Liver (tissue), 3 donors: ENCODE measurements around the gene XXYLT1.

ENCODE experiments used
- ATF3 ChIP-seq: IDR thresholded peaks from 2 replicates; pipeline ENCODE4 v1.6.1; 2016; ENCODE audit warnings: antibody characterized with exemption
- CTCF ChIP-seq: fragments of 150-350 bp; IDR thresholded peaks from 2 replicates; pipeline ENCODE4 v1.5.1; 2017; ENCODE audit warnings: improper control_type of control experiment, low read depth, low read length; ENCODE audit not compliant: missing input control
- EGR1 ChIP-seq, 2 donors: IDR thresholded peaks; 2 replicates each; pipeline ENCODE4 v1.6.1; 2016 to 2018; ENCODE audit warnings: antibody characterized with exemption in 2 of 2, low read depth in 2 of 2
- GABPA ChIP-seq, 2 donors: IDR thresholded peaks in 1 of 2; conservative IDR thresholded peaks in 1 of 2; 2 replicates each; pipeline ENCODE4 v1.6.1; 2016; ENCODE audit warnings: antibody characterized with exemption in 2 of 2, mild to moderate bottlenecking in 1 of 2, moderate library complexity in 1 of 2
- JUND ChIP-seq, 2 donors: IDR thresholded peaks; 2 replicates each; pipeline ENCODE4 v1.6.1; 2016; ENCODE audit warnings: antibody characterized with exemption in 2 of 2
- MAX ChIP-seq: IDR thresholded peaks from 2 replicates; pipeline ENCODE4 v1.6.1; 2016; ENCODE audit warnings: antibody characterized with exemption
- RAD21 ChIP-seq, 2 donors: IDR thresholded peaks; 2 replicates each; pipeline ENCODE4 v1.6.1; 2016; ENCODE audit warnings: antibody characterized with exemption in 2 of 2, mild to moderate bottlenecking in 2 of 2
- REST ChIP-seq: IDR thresholded peaks from 2 replicates; pipeline ENCODE4 v1.6.1; 2016; ENCODE audit warnings: antibody characterized with exemption, mild to moderate bottlenecking
- RXRA ChIP-seq, 2 donors: IDR thresholded peaks; 2 replicates each; pipeline ENCODE4 v1.6.1; 2017 to 2018; ENCODE audit warnings: antibody characterized with exemption in 2 of 2, mild to moderate bottlenecking in 1 of 2
- SP1 ChIP-seq: IDR thresholded peaks from 2 replicates; pipeline ENCODE4 v1.6.1; 2018; ENCODE audit warnings: antibody characterized with exemption, mild to moderate bottlenecking
- TAF1 ChIP-seq: conservative IDR thresholded peaks from 2 replicates; pipeline ENCODE4 v1.6.1; 2016; ENCODE audit warnings: antibody characterized with exemption, mild to moderate bottlenecking
- YY1 ChIP-seq: IDR thresholded peaks from 2 replicates; pipeline ENCODE4 v1.6.1; 2016; ENCODE audit warnings: antibody characterized with exemption, mild to moderate bottlenecking
- donor health status: healthy.
- donor health status: healthy.

- TF ChIP-seq MAX (no peak), REST (no peak), CTCF (no peak), SP1 (no peak), EGR1 (IDR thresholded peaks at IDR 0.05; ENCODE audit: low read depth in 2 of 2) (no peak), RXRA (IDR thresholded peaks at IDR 0.05) (no peak), JUND (IDR thresholded peaks at IDR 0.05) (no peak), ATF3 (no peak), RAD21 (IDR thresholded peaks at IDR 0.05) (no peak), YY1 (no peak), TAF1 (no peak), GABPA (IDR thresholded peaks at IDR 0.05 in 1 of 2, conservative IDR thresholded peaks at IDR 0.05 in 1 of 2) (no peak)
Measured at GRCh38 chr3:195047536-195047935, 223.4 kb downstream of the XXYLT1 start.
